Keratinocyte (primary cell): ENCODE data around the gene ADNP2. TPM values are rescaled to one million over a fixed set of nuclear protein-coding genes. Genes with fewer than 3 reads are reported as not detected.

Experiments
- DNase-seq: peaks from one replicate; pipeline ENCODE4 v3.0.0-alpha.2; 2011; ENCODE audit warnings: low read depth, missing footprints, low spot score
- FAIRE-seq: peaks from 2 replicates; lab custom pipeline; 2011; peaks lifted over from hg19 to GRCh38; lab: Jason Lieb, UNC
- H2AFZ ChIP-seq: 2 replicates; pipeline ENCODE4 v1.6.0; 2012; ENCODE audit warnings: low read length, control low read depth, inconsistent platforms; ENCODE audit not compliant: control insufficient read depth
- H3K27ac ChIP-seq: 2 replicates; pipeline ENCODE4 v1.5.1; 2011; ENCODE audit warnings: low read length; ENCODE audit not compliant: control insufficient read depth, insufficient read depth
- H3K27me3 ChIP-seq: 3 replicates; pipeline ENCODE4 v1.6.0; 2011; ENCODE audit warnings: low read length; ENCODE audit not compliant: control insufficient read depth, insufficient read depth; ENCODE audit errors: extremely low read depth
- H3K36me3 ChIP-seq, 2 experiments: 2 replicates in 1 of 2; 3 replicates in 1 of 2; pipeline ENCODE4 v1.5.1; 2011; ENCODE audit warnings: low read length in 2 of 2, mild to moderate bottlenecking in 1 of 2; ENCODE audit not compliant: control insufficient read depth in 2 of 2, insufficient read depth in 2 of 2; ENCODE audit errors: extremely low read depth in 1 of 2
- H3K4me1 ChIP-seq: 3 replicates; pipeline ENCODE4 v1.5.1; 2011; ENCODE audit warnings: low read length; ENCODE audit not compliant: control insufficient read depth, insufficient read depth; ENCODE audit errors: extremely low read depth
- H3K4me2 ChIP-seq: 3 replicates; pipeline ENCODE4 v1.6.0; 2011; ENCODE audit warnings: low read depth, low read length; ENCODE audit not compliant: control insufficient read depth, insufficient read depth; ENCODE audit errors: extremely low read depth
- H3K4me3 ChIP-seq, 3 experiments: fragments of 200-600 bp in 1 of 3; sonication (generic) in 1 of 3; 2 replicates in 2 of 3; 3 replicates in 1 of 3; pipeline ENCODE4 v1.5.1; 2011 to 2016; ENCODE audit warnings: low read length in 3 of 3, mild to moderate bottlenecking in 3 of 3, control low read depth in 2 of 3, inconsistent platforms in 1 of 3, low read depth in 1 of 3, mixed read lengths in 1 of 3, mixed run types in 1 of 3, moderate library complexity in 1 of 3; ENCODE audit not compliant: control insufficient read depth in 2 of 3, insufficient read depth in 2 of 3; ENCODE audit errors: extremely low read depth in 1 of 3
- H3K79me2 ChIP-seq: 2 replicates; pipeline ENCODE4 v1.6.0; 2012; ENCODE audit warnings: low read length; ENCODE audit not compliant: control insufficient read depth, insufficient read depth
- H3K9ac ChIP-seq: 3 replicates; pipeline ENCODE4 v1.6.0; 2011; ENCODE audit warnings: low read length; ENCODE audit not compliant: control insufficient read depth, insufficient read depth; ENCODE audit errors: extremely low read depth
- H3K9me1 ChIP-seq: 3 replicates; pipeline ENCODE4 v1.6.0; 2011; ENCODE audit warnings: low read length; ENCODE audit not compliant: control insufficient read depth, insufficient read depth; ENCODE audit errors: extremely low read depth
- H3K9me3 ChIP-seq: 2 replicates; pipeline ENCODE4 v1.5.1; 2012; ENCODE audit warnings: low read depth, low read length; ENCODE audit not compliant: control insufficient read depth
- H4K20me1 ChIP-seq: 3 replicates; pipeline ENCODE4 v1.6.0; 2011; ENCODE audit warnings: low read length; ENCODE audit not compliant: control insufficient read depth, insufficient read depth; ENCODE audit errors: extremely low read depth
- CTCF ChIP-seq, 3 experiments: IDR thresholded peaks in 1 of 3; conservative IDR thresholded peaks in 1 of 3; optimal IDR thresholded peaks in 1 of 3; 2 replicates in 2 of 3; 3 replicates in 1 of 3; pipeline versions ENCODE3 to v1.5.1; 2011; ENCODE audit warnings: low read length in 3 of 3, mild to moderate bottlenecking in 3 of 3, moderate library complexity in 2 of 3, control low read depth in 1 of 3, inconsistent platforms in 1 of 3; ENCODE audit not compliant: insufficient read depth in 2 of 3; ENCODE audit errors: extremely low read depth in 1 of 3
- EZH2 ChIP-seq: IDR thresholded peaks from one replicate; pipeline ENCODE4 v1.6.1; 2012; ENCODE audit warnings: inconsistent platforms, mild to moderate bottlenecking, low read length, moderate library complexity
- dilution Hi-C: fragments of 300-500 bp; cut with MboI; formaldehyde crosslinking; loops from one replicate; pipeline ENCODE4 v1.7.0; 2020; ENCODE audit warnings: low sequenced_read_pairs; ENCODE audit not compliant: extremely low pct_ligation_motif_present
- polyA plus RNA-seq, 5 experiments: library from polyadenylated mRNA; depleted of rRNA in 3 of 5; stranded (reverse) in 3 of 5; stranded (forward) in 1 of 5; unstranded in 1 of 5; fragments of >200 nt; gene quantifications; 1 replicate in 1 of 5; 2 replicates in 3 of 5; 3 replicates in 1 of 5; pipeline versions ENCODE4 v1.2.1 to v1.2.3, GENCODE V29; 2011 to 2012; ENCODE audit warnings: missing spikeins in 2 of 5, low read depth in 1 of 5, low replicate concordance in 1 of 5

The ADNP2 gene
- polyA plus RNA-seq, 1 donor (not counting 4 experiments of a cell fraction or from before 2014, with no cell fraction given) = 11.3 TPM

- Histone ChIP-seq H3K9ac (no peak overlapping the region), H3K79me2 (no peaks in the 10 kb centered on the region), H3K36me3 (no peaks in the 10 kb centered on the region), H3K27me3 (no peaks in the 10 kb centered on the region), H4K20me1 (no peaks in the 10 kb centered on the region), H3K4me3 (no peak overlapping the region), H3K27ac (no peak overlapping the region), H3K9me3 (no peaks in the 10 kb centered on the region), H2AFZ (no peak overlapping the region), H3K4me2 (no peak overlapping the region), H3K4me1 (no peaks in the 10 kb centered on the region), H3K9me1 (no peaks in the 10 kb centered on the region)
- TF ChIP-seq EZH2 (no peak), CTCF (optimal IDR thresholded peaks at IDR 0.05 in 1 of 3, IDR thresholded peaks at IDR 0.05 in 1 of 3, conservative IDR thresholded peaks at IDR 0.05 in 1 of 3; ENCODE audit: extremely low read depth in 1 of 3, insufficient read depth in 2 of 3, low read length in 3 of 3) (no peak)
- dilution Hi-C loops = no loop called here
- DNase-seq = no peak
- FAIRE-seq = no peak
Observed at GRCh38 chr18:80103231-80103630, 5.8 kb upstream of the ADNP2 start.

GRCh38 chr18:80104364-80104779 is 4.7 kb upstream of the ADNP2 start:
- no peak overlapping the region for H3K9ac ChIP-seq
- FAIRE-seq = no peak
- dilution Hi-C loops = no loop called here

More at GRCh38 chr18:80104364-80104779, 4.7 kb upstream of the ADNP2 start:
- no peaks in the 10 kb centered on the region for H3K36me3 ChIP-seq
- no peak overlapping the region for H3K4me3 ChIP-seq
- H3K4me2 ChIP-seq = no peak overlapping the region
- no peaks in the 10 kb centered on the region for H4K20me1 ChIP-seq
- no peak overlapping the region for H2AFZ ChIP-seq
- no peak for DNase-seq
- no peaks in the 10 kb centered on the region for H3K9me1 ChIP-seq
- no peak for TF ChIP-seq CTCF (optimal IDR thresholded peaks at IDR 0.05 in 1 of 3, IDR thresholded peaks at IDR 0.05 in 1 of 3, conservative IDR thresholded peaks at IDR 0.05 in 1 of 3; ENCODE audit: extremely low read depth in 1 of 3, insufficient read depth in 2 of 3, low read length in 3 of 3)
- no peak for TF ChIP-seq EZH2
- no peaks in the 10 kb centered on the region for H3K27me3 ChIP-seq
- H3K9me3 ChIP-seq = no peaks in the 10 kb centered on the region
- no peaks in the 10 kb centered on the region for H3K79me2 ChIP-seq
- H3K27ac ChIP-seq = no peak overlapping the region
- no peaks in the 10 kb centered on the region for H3K4me1 ChIP-seq
